ENCODE measurements around the gene C11orf42. TPM values are rescaled to one million over a fixed set of nuclear protein-coding genes. Genes with fewer than 3 reads are reported as not detected.
"Not testable (repeated sequence)": the region's sequence is repeated elsewhere in the genome, so short reads cannot be mapped to it uniquely, and the experiment has no call there.

Gene C11orf42
- polyA plus RNA-seq, 5 donors: 0.60 to 1.8 (median 1.1) TPM

GRCh38 chr11:6219359-6219758 is 14.0 kb downstream of the C11orf42 start:
- no peak for DNase-seq

DNA sequence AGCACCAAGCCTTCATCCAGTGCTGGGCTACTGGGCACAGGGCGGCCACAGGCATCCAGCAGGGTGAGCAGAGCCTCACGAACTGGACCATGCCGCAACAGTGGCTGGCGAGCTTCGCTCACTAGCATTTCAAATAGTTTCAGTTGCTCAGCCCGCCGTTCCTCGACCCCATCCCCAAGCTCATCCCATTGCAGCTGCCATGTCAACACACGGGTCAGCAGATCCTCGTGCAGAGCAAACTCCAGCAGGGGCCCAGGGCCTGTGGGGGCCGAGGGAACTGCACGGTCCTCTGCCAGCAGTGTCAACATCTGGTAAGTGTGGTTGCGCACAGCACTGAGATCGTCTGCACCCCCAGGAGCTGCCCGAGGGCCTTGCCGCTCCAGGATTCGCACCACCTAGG is 18.5 kb downstream of the C11orf42 start:
- no peak for DNase-seq

DNA sequence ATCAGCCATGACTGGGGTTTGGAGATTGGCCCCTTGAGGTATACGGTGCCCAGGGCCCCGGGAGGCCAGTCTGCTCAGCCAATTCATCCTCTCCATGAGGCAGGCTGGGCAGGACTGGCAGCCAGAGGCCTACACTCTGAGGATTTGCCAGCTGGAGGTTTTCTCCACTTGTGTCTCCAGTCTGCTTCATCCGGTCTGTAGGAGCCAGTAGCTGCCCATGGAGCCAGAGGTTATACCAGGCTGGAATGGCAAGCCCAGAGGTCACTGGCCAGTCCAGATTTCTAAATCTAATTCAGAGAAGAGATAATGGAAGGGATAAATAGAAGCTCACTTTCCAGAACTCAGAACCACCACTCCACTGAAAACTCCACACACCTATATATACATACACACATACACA is 19.1 kb downstream of the C11orf42 start:
- DNase-seq: no peak

DNA sequence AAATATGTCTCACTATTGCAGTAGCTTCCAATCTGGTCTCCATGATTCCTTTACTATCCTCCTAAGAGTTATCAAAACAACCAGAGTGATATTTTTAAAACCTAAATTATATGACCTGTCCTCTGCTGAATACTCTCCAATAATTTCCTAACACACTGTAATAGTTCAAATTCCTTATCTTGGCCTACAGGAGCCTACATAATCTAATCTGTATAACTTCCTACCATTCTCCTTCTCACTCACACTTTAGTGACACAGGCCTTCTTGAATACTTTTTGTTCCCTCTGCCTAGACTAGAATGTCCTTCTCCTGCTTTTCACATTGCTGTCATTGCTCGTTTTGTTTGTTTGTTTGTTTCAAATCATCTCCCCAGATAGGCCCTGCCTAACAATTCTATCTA is 19.7 kb downstream of the C11orf42 start:
- DNase-seq: no peak

DNA sequence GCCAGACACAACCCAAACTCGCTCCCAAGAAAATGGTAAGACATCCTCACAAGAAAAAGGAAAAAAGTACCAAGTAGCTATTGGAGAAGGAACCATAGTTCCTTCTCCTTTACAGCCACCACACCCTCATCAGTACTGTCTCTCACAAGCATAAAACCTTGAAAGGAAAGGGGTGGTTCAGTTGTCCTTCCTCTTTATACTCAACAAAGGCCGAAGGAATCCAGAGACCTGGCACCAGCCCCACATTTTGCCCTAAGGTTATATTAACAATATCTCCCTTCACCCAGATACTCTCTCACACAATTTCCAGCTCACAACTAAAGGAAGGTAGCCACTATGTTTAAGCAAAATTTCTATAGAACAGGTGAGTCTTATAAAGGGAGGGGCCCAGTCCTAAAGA is 20.5 kb downstream of the C11orf42 start:
- DNase-seq: no peak

GRCh38 chr11:6228520-6228919 is 23.2 kb downstream of the C11orf42 start:
- no peak for DNase-seq

DNA sequence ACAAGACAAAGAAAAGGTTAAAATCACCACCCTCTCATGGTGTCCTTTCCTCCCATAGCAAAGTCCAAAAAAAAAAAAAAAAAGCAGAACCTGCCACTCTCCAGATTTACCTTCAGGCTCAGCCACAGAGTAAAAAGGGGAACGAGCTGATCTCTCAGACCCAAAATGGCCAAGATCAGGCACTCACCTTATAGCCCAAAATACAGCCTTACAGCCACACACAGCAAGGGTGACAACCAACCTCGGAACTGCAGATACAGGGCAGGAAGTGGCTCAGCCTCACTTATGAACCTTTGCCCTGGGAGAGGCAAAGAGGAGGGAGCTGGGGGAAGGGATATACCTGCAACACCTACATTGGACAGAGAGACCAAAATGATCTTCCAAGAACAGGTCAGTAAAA is 24.6 kb downstream of the C11orf42 start:
- no peak for DNase-seq

GRCh38 chr11:6232899-6233298 is 27.5 kb downstream of the C11orf42 start:
- DNase-seq: no peak

GRCh38 chr11:6233984-6234386 is 28.6 kb downstream of the C11orf42 start:
- DNase-seq: no peak

- peak; percentile 99 to 100 for DNase-seq
Measured at GRCh38 chr11:6234387-6235107, 29.2 kb downstream of the C11orf42 start, which contains the start of gene FHIP1B. FHIP1B (minus strand) TSS chr11:6234636; CDS start chr11:6224516, 10,120 bp downstream.

DNA sequence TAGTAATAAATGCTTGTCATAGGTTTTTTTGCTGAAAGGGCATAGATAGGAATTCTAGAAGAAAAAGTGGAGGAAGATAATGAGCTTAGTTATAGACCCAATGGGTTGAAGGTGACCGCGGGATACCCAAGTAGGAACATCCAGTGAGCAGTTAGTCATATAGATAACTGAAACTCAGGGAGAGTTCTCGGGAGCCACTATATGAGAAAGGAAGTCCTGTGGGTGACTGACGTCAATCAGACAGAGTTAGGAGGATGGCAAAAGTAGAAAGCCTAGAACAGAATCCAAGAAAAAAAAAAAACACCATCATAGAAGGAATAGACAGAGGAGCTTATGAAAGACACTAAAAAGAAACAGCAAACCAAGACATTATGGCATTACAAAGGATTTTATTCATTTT is 31.9 kb downstream of the C11orf42 start:
- no peak for DNase-seq

- no peak for DNase-seq
Measured at GRCh38 chr11:6237761-6238302, 32.5 kb downstream of the C11orf42 start.

- DNase-seq: no peak
Measured at GRCh38 chr11:6238902-6239301, 33.5 kb downstream of the C11orf42 start, which contains the start of gene CNGA4. CNGA4 (plus strand) TSS chr11:6239089; CDS start chr11:6239207, 118 bp downstream.

GRCh38 chr11:6240139-6240538 is 34.8 kb downstream of the C11orf42 start:
- DNase-seq: no peak

- no peak for DNase-seq
Measured at GRCh38 chr11:6240781-6241180, 35.4 kb downstream of the C11orf42 start.

- DNase-seq: no peak
Measured at GRCh38 chr11:6241316-6241715, 36.0 kb downstream of the C11orf42 start.

DNA sequence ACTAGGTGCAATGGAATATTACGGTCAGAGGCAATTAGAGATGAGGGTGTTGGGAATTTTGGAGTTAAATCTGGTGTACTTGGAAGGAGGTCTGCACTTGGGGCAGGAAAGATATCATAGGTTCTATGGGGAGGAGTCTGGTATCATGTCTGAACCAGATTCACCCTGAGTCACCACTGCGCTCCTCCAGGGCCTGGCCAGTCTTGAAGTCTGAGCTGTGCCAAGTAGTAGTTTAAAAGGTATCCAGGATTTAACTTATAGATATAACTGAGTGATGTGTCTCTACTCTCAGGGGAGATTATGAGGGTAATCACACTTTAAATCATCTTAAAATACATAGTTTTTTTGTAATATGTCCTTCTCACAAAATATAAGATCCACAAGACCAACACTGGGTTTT is 40.2 kb downstream of the C11orf42 start:
- DNase-seq: no peak

- DNase-seq: peak; percentile 37 to 59
Measured at GRCh38 chr11:6248248-6248647, 42.9 kb downstream of the C11orf42 start.

- DNase-seq: not testable (repeated sequence)
Measured at GRCh38 chr11:6248897-6249296, 43.5 kb downstream of the C11orf42 start.

GRCh38 chr11:6249770-6250555 is 44.6 kb downstream of the C11orf42 start:
- no peak for DNase-seq

DNA sequence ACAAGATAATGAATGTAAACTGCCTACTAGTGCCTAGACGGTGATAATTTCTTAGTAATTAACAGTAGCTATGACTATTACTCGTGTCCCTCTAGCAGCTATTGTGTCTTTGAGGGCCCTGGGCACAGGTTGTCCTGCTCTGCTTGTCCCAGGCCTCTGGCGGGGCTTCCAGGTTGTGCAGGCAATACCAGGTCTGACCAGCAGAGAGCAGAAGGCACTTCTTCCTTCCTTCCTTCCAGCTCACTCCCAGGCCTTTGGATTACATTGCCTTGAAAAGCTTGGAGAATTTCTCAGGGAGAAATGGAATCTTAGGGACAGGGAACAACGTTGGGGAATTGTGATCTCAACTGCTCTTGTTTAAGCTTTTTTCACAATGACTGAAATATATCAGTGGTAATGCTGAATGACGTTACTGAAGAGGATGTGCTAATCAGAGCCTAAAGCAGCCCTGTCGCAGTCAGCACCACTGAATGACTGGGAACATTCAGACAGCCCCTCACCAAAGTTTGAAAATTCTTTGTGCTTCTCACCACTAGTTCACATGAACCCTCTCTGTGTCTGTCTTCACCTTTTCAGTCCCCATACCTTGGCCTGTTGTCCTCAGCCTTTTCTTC is 45.9 kb downstream of the C11orf42 start:
- peak; percentile 51 to 62 for DNase-seq

GRCh38 chr11:6251990-6252473 is 46.7 kb downstream of the C11orf42 start:
- DNase-seq: peak in 1 of 2 donors; percentile 31
